Loucy (cell line): ENCODE results near the gene TMEM258.

Experiments used
- CTCF ChIP-seq: fragments of 200-600 bp; sonication (generic); conservative IDR thresholded peaks from 2 replicates; pipeline ENCODE4 v1.5.1; 2014; ENCODE audit warnings: mild to moderate bottlenecking, antibody characterized with exemption, low read length
- EZH2phosphoT487 ChIP-seq: fragments of 200-600 bp; IDR thresholded peaks from 2 replicates; pipeline ENCODE4 v1.6.1; 2018; ENCODE audit warnings: antibody characterized with exemption, mild to moderate bottlenecking, moderate library complexity, borderline replicate concordance

GRCh38 chr11:61830237-61831105 is 38.1 kb upstream of the TMEM258 start:
- no peak for TF ChIP-seq CTCF
- TF ChIP-seq EZH2phosphoT487: no peak
